GM19463 (cell line): Measurements from ENCODE around the gene FKBP15.
"Not testable (repeated sequence)": the region's sequence is repeated elsewhere in the genome, so short reads cannot be mapped to it uniquely, and the experiment has no call there.

Experiments
- ATAC-seq: cut with Tn5 transposase; IDR thresholded peaks from one replicate; pipeline ENCODE4 v1.9.1; 2021; ENCODE audit warnings: mild to moderate bottlenecking, moderate library complexity; ENCODE audit not compliant: unreplicated experiment

The FKBP15 gene

GRCh38 chr9:113221003-113221799, at the start of gene FKBP15, which contains the start of gene SLC31A1:
Gene FKBP15, minus strand, starts transcription at chr9:113221277. Its CDS starts 34 bp downstream, at chr9:113221243.
Gene SLC31A1, plus strand, starts transcription at chr9:113221544. Its CDS starts 34,605 bp downstream, at chr9:113256149.
- ATAC-seq, result peak; percentile 89

- ATAC-seq, result no peak
Observed at GRCh38 chr9:113269871-113270270, 48.8 kb upstream of the FKBP15 start.

GRCh38 chr9:113269355-113269754, 48.3 kb upstream of the FKBP15 start:
- ATAC-seq, result no peak

- no peak for ATAC-seq
Observed at GRCh38 chr9:113267911-113268566, 47.0 kb upstream of the FKBP15 start.

- no peak for ATAC-seq
Observed at GRCh38 chr9:113266174-113266573, 45.1 kb upstream of the FKBP15 start.

GRCh38 chr9:113261917-113262671, 41.0 kb upstream of the FKBP15 start:
- ATAC-seq, result no peak

GRCh38 chr9:113258282-113258681, 37.2 kb upstream of the FKBP15 start:
- no peak for ATAC-seq

- ATAC-seq, result no peak
Observed at GRCh38 chr9:113257863-113258262, 36.8 kb upstream of the FKBP15 start.

- no peak for ATAC-seq
Observed at GRCh38 chr9:113255438-113255837, 34.4 kb upstream of the FKBP15 start.

GRCh38 chr9:113254991-113255390, 33.9 kb upstream of the FKBP15 start:
- no peak for ATAC-seq

GRCh38 chr9:113250807-113251206, 29.7 kb upstream of the FKBP15 start:
- ATAC-seq, result no peak

GRCh38 chr9:113249661-113250060, 28.6 kb upstream of the FKBP15 start:
- ATAC-seq, result not testable (repeated sequence)

GRCh38 chr9:113247640-113248039, 26.6 kb upstream of the FKBP15 start:
- no peak for ATAC-seq

GRCh38 chr9:113246928-113247327, 25.9 kb upstream of the FKBP15 start:
- ATAC-seq, result no peak

- no peak for ATAC-seq
Observed at GRCh38 chr9:113245894-113246293, 24.8 kb upstream of the FKBP15 start.

GRCh38 chr9:113244556-113244955, 23.5 kb upstream of the FKBP15 start:
- no peak for ATAC-seq

GRCh38 chr9:113241161-113241560, 20.1 kb upstream of the FKBP15 start:
- no peak for ATAC-seq

- ATAC-seq, result no peak
Observed at GRCh38 chr9:113238859-113239232, 17.8 kb upstream of the FKBP15 start.

GRCh38 chr9:113238202-113238858, 17.3 kb upstream of the FKBP15 start:
- ATAC-seq, result no peak

GRCh38 chr9:113237026-113237425, 15.9 kb upstream of the FKBP15 start:
- ATAC-seq, result no peak

GRCh38 chr9:113235701-113236255, 14.7 kb upstream of the FKBP15 start:
- not testable (repeated sequence) for ATAC-seq
